ENCODE measurements around the gene IRX2. TPM values are rescaled to one million over a fixed set of nuclear protein-coding genes. Genes with fewer than 3 reads are reported as not detected.

Gene IRX2
- total RNA-seq, 2 donors from 2014 or later: 0.12 TPM; not detected in 1

DNA sequence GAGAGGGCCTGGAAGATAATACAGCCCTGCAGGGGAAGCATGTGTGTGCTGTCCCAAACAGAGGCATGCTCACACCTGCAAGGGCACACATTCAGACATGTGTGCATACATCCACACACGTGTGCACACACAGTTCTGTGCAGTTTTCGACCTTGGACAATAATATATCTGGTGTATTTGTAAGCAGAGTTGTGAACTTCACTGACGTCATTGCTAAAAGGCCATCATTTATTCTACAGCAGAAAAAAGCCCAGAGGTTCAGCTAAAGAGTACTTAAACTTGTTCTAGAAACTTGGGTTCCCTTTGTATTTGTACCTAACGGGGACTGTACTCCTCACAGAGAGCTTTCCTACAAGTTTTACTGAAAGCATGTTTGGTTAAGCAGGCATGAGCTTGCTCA is 19.5 kb downstream of the IRX2 start:
- Histone ChIP-seq H3K9ac (ENCODE audit: low read depth in 2 of 2, low read length in 2 of 2) (no peak overlapping the region), H3K4me1 (no peaks in the 10 kb centered on the region), H3K36me3 (no peaks in the 10 kb centered on the region), H3K4me3 (no peak overlapping the region), H3K27ac (no peak overlapping the region), H3K9me3 (no peaks in the 10 kb centered on the region), H3K27me3 (no peaks in the 10 kb centered on the region)
- TF ChIP-seq, protein P1, sequence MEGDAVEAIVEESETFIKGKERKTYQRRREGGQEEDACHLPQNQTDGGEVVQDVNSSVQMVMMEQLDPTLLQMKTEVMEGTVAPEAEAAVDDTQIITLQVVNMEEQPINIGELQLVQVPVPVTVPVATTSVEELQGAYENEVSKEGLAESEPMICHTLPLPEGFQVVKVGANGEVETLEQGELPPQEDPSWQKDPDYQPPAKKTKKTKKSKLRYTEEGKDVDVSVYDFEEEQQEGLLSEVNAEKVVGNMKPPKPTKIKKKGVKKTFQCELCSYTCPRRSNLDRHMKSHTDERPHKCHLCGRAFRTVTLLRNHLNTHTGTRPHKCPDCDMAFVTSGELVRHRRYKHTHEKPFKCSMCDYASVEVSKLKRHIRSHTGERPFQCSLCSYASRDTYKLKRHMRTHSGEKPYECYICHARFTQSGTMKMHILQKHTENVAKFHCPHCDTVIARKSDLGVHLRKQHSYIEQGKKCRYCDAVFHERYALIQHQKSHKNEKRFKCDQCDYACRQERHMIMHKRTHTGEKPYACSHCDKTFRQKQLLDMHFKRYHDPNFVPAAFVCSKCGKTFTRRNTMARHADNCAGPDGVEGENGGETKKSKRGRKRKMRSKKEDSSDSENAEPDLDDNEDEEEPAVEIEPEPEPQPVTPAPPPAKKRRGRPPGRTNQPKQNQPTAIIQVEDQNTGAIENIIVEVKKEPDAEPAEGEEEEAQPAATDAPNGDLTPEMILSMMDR (IDR thresholded peaks at IDR 0.05): no peak
- DNase-seq: no peak
- intact Hi-C loops (cut with DNase I): no loop called here

DNA sequence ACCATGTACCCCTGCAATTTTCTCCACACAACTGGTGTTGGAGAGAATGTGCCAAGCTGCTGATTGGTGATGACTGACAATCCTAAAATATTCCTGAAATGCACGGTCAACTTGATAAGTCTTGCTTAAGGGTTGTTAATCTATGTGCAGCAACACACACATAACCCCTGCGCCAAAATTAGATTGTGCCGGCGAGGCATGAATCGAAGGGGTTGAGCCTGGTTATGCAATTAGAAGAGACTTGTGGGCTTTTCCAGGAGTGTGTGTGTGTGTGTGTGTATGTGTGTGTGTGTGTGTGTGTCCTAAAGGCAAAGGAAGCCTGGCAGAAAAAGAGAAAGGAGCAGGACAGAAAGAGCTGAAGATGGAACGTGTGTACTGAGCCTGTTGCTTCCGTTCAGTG is 22.3 kb downstream of the IRX2 start:
- Histone ChIP-seq H3K36me3 (no peaks in the 10 kb centered on the region), H3K27me3 (no peaks in the 10 kb centered on the region), H3K4me3 (no peak overlapping the region), H3K27ac (no peak overlapping the region), H3K9ac (ENCODE audit: low read depth in 2 of 2, low read length in 2 of 2) (no peak overlapping the region), H3K4me1 (no peaks in the 10 kb centered on the region), H3K9me3 (no peaks in the 10 kb centered on the region)
- TF ChIP-seq, protein P1 (IDR thresholded peaks at IDR 0.05): no peak
- DNase-seq: no peak
- intact Hi-C loops (cut with DNase I): no loop called here

DNA sequence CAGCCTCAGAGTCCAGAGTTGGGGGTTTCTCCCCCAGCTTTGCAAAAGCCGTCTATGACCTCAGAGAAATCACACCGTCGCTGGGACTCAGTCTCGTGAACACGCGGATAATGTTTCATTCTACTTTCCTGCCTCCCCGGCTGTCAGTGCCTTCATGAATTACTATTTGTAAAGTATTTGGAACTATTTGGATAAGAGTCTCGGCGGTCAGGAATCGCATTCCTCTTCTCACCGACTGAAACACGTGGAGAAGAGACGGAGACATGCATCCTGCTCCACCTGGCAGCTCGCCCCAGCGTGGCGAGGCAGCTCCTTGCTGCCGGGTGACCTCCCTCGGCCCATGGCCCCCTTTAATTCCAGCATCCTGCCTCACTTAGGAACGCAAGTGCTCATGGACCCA is 23.9 kb downstream of the IRX2 start:
- intact Hi-C loops (cut with DNase I): no loop called here
- H3K9ac ChIP-seq (ENCODE audit: low read depth in 2 of 2, low read length in 2 of 2): no peak overlapping the region
- no peaks in the 10 kb centered on the region for H3K36me3 ChIP-seq
- no peaks in the 10 kb centered on the region for H3K9me3 ChIP-seq
- no peaks in the 10 kb centered on the region for H3K27me3 ChIP-seq
- H3K4me1 ChIP-seq: no peaks in the 10 kb centered on the region
- no peak overlapping the region for H3K27ac ChIP-seq
- TF ChIP-seq, protein P1 (IDR thresholded peaks at IDR 0.05): no peak
- DNase-seq: no peak
- H3K4me3 ChIP-seq: no peak overlapping the region

DNA sequence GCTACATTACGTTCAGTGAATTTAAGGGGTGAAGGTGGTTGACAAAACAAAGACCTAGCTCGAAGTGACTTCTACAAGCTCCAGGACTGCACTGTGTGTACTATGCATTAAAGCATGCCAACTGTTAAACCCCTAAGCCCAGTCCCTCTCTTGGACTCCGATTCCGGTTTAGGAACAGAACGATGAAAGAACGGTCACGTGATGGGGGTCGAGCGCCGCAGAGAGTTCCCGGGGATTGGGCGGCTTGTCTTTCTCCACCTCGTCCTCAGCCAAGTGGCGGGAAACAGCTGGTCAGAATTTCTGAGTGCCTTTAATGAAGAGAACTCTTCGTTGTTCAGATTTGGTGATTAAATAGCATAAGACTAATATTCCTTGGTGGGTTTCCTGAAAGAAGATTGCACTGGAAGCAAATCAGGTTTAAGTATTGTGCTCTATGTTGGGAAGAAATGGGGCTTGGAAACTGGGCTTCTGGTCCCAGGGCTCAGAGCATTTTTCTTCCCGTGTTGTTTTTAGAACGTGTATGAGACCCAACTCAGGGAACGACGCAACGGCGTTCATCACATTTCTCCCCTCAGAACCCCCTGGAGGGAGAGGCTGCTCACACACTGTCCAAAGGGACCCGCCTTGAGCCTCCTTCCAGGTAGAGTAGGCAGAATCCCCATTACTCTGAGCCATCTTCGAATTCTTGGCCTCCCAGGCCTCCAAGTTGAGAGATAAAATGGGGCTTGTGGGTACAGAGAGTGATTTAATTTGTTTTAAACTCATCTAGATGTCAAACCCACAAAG is 25.3 kb downstream of the IRX2 start:
- H3K4me3 ChIP-seq: no peak overlapping the region
- H3K36me3 ChIP-seq: no peaks in the 10 kb centered on the region
- TF ChIP-seq, protein P1 (IDR thresholded peaks at IDR 0.05): no peak
- H3K4me1 ChIP-seq: no peaks in the 10 kb centered on the region
- DNase-seq: no peak
- H3K27ac ChIP-seq: no peak overlapping the region
- peaks cover 6% of the 10 kb centered on the region for H3K27me3 ChIP-seq
- H3K9me3 ChIP-seq: no peaks in the 10 kb centered on the region
- intact Hi-C loops (cut with DNase I): no loop called here
- no peak overlapping the region for H3K9ac ChIP-seq (ENCODE audit: low read depth in 2 of 2, low read length in 2 of 2)

DNA sequence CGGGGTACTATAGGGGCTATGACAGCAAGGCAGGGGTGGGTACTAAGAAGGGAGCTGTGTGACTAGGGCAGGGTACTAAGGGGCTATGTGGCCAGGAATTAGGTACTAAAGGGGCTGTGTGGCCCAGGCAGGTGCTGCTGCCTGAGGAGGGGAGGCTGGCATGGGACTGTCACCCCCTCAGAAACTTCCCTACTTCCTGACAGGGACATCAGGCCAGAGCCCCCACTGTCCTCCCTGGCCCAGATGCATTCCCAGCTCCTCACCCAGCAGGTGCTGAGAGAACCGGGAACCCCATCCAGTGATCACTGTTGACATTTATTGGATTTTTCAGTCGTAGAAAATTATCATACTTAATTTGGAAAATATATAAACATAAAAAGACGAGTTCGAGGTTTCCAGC is 26.6 kb downstream of the IRX2 start:
- DNase-seq: no peak
- Histone ChIP-seq H3K4me3 (no peak overlapping the region), H3K27ac (no peak overlapping the region), H3K4me1 (no peaks in the 10 kb centered on the region), H3K9ac (ENCODE audit: low read depth in 2 of 2, low read length in 2 of 2) (no peak overlapping the region), H3K27me3 (peaks cover 6% of the 10 kb centered on the region), H3K36me3 (no peaks in the 10 kb centered on the region), H3K9me3 (no peaks in the 10 kb centered on the region)
- TF ChIP-seq, protein P1 (IDR thresholded peaks at IDR 0.05): no peak
- intact Hi-C loops (cut with DNase I): no loop called here
